ENCODE data around the gene DCLRE1B.

DNA sequence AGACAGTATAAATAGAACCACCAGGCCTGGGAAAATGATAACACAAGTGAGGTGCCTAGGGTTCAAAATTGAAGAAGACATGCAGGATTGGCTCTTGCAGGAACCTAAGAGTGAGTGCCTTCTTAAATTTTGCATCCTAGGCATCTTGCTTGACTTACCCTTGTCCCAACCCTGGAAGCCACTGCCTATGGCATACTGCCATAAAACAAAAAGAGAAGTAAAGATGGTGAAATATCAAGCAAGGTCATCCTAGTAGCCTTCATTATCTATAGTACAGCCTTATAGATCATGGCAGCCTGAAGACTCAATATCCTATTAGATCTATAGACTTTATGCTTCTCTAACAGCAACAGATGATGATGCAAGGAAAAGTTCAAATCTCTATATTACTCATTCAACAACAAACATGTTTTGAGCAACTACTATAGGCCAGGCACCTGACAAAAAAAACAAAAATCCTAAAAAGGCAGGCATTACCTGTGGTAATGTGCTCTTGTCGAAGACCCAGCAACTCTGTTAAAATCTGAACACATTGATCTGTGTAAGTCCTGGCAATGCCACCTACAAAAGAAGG lies 6.8 kb upstream of the DCLRE1B start:
- TF ChIP-seq, protein P1, sequence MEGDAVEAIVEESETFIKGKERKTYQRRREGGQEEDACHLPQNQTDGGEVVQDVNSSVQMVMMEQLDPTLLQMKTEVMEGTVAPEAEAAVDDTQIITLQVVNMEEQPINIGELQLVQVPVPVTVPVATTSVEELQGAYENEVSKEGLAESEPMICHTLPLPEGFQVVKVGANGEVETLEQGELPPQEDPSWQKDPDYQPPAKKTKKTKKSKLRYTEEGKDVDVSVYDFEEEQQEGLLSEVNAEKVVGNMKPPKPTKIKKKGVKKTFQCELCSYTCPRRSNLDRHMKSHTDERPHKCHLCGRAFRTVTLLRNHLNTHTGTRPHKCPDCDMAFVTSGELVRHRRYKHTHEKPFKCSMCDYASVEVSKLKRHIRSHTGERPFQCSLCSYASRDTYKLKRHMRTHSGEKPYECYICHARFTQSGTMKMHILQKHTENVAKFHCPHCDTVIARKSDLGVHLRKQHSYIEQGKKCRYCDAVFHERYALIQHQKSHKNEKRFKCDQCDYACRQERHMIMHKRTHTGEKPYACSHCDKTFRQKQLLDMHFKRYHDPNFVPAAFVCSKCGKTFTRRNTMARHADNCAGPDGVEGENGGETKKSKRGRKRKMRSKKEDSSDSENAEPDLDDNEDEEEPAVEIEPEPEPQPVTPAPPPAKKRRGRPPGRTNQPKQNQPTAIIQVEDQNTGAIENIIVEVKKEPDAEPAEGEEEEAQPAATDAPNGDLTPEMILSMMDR (IDR thresholded peaks at IDR 0.05) = no peak
- TF ChIP-seq POLR2A (IDR thresholded peaks at IDR 0.05) = no peak
